ENCODE measurements around the gene TMEM204. TPM values are rescaled to one million over a fixed set of nuclear protein-coding genes. Genes with fewer than 3 reads are reported as not detected.

TMEM204 gene
- total RNA-seq, 3 donors from 2014 or later (not counting 1 experiment from before 2014, with no cell fraction given), result 3.3 to 14.1 (median 7.8) TPM

DNA sequence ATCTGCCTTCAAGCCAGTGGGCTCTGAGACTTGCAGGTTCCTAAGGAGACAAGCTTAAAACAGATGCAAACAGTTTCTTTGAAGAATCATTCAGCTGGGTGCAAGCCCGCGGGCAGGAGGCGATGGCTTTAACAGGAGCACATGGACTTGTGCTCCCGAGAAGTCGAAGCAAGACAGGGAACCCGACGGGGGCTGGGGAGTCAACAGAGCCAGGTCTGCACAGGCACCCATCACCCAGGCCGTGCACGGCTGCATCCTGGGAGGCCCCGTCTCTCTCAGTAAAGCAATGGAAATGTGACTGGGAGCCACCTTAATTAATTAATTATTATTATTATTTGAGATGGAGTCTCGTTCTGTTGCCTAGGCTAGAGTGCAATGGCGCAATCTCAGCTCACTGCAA is 44.4 kb upstream of the TMEM204 start:
- no peak overlapping the region for H3K27ac Mint-ChIP-seq
- TF ChIP-seq, protein P1, sequence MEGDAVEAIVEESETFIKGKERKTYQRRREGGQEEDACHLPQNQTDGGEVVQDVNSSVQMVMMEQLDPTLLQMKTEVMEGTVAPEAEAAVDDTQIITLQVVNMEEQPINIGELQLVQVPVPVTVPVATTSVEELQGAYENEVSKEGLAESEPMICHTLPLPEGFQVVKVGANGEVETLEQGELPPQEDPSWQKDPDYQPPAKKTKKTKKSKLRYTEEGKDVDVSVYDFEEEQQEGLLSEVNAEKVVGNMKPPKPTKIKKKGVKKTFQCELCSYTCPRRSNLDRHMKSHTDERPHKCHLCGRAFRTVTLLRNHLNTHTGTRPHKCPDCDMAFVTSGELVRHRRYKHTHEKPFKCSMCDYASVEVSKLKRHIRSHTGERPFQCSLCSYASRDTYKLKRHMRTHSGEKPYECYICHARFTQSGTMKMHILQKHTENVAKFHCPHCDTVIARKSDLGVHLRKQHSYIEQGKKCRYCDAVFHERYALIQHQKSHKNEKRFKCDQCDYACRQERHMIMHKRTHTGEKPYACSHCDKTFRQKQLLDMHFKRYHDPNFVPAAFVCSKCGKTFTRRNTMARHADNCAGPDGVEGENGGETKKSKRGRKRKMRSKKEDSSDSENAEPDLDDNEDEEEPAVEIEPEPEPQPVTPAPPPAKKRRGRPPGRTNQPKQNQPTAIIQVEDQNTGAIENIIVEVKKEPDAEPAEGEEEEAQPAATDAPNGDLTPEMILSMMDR (IDR thresholded peaks at IDR 0.05), result no peak
- no peaks in the 10 kb centered on the region for H3K36me3 Mint-ChIP-seq
- H3K9me3 Mint-ChIP-seq, result no peaks in the 10 kb centered on the region
- Histone ChIP-seq H3K9me3 (ENCODE audit: control insufficient read depth, insufficient read depth, low read length) (no peaks in the 10 kb centered on the region), H3K4me3 (ENCODE audit: low read length) (no peak overlapping the region), H3K27ac (ENCODE audit: low read length) (no peak overlapping the region), H3K36me3 (ENCODE audit: control insufficient read depth, insufficient read depth, low read length) (no peaks in the 10 kb centered on the region), H3K4me1 (ENCODE audit: control insufficient read depth, insufficient read depth, low read length) (peaks cover 16% of the 10 kb centered on the region), H3K27me3 (ENCODE audit: control insufficient read depth, insufficient read depth, low read length) (no peaks in the 10 kb centered on the region)
- DNase-seq (no peak), ATAC-seq (no peak)
- 93% methylated on average over 12 of the region's 12 CpGs for WGBS (ENCODE audit: insufficient coverage)
- H3K4me1 Mint-ChIP-seq, result peaks cover 9 to 16% of the 10 kb centered on the region in 2 donors
- H3K4me3 Mint-ChIP-seq, result no peak overlapping the region
- H3K27me3 Mint-ChIP-seq (ENCODE audit: low read depth in 2 of 2), result peaks cover 0 to 2% of the 10 kb centered on the region in 2 donors
- intact Hi-C loops (cut with micrococcal nuclease), result no loop called here

GRCh38 chr16:1491327-1491726 is 42.1 kb upstream of the TMEM204 start:
- ATAC-seq (no peak), DNase-seq (no peak)
- H3K9me3 ChIP-seq (ENCODE audit: control insufficient read depth, insufficient read depth, low read length), result no peaks in the 10 kb centered on the region
- H3K9me3 Mint-ChIP-seq, result no peaks in the 10 kb centered on the region
- H3K36me3 ChIP-seq (ENCODE audit: control insufficient read depth, insufficient read depth, low read length), result peaks cover 4% of the 10 kb centered on the region
- TF ChIP-seq, protein P1 (IDR thresholded peaks at IDR 0.05), result no peak
- 94% methylated on average over 12 of the region's 12 CpGs for WGBS (ENCODE audit: insufficient coverage)
- H3K27me3 ChIP-seq (ENCODE audit: control insufficient read depth, insufficient read depth, low read length), result no peaks in the 10 kb centered on the region
- H3K4me1 Mint-ChIP-seq, result peaks cover 9 to 16% of the 10 kb centered on the region in 2 donors
- intact Hi-C loops (cut with micrococcal nuclease), result no loop called here
- H3K4me1 ChIP-seq (ENCODE audit: control insufficient read depth, insufficient read depth, low read length), result peaks cover 23% of the 10 kb centered on the region
- H3K27ac Mint-ChIP-seq, result no peak overlapping the region
- H3K27ac ChIP-seq (ENCODE audit: low read length), result no peak overlapping the region
- no peaks in the 10 kb centered on the region for H3K36me3 Mint-ChIP-seq
- no peak overlapping the region for H3K4me3 ChIP-seq (ENCODE audit: low read length)
- peak overlapping the region; percentile 31 for H3K4me3 Mint-ChIP-seq
- H3K27me3 Mint-ChIP-seq (ENCODE audit: low read depth in 2 of 2), result peaks cover 0 to 2% of the 10 kb centered on the region in 2 donors

DNA sequence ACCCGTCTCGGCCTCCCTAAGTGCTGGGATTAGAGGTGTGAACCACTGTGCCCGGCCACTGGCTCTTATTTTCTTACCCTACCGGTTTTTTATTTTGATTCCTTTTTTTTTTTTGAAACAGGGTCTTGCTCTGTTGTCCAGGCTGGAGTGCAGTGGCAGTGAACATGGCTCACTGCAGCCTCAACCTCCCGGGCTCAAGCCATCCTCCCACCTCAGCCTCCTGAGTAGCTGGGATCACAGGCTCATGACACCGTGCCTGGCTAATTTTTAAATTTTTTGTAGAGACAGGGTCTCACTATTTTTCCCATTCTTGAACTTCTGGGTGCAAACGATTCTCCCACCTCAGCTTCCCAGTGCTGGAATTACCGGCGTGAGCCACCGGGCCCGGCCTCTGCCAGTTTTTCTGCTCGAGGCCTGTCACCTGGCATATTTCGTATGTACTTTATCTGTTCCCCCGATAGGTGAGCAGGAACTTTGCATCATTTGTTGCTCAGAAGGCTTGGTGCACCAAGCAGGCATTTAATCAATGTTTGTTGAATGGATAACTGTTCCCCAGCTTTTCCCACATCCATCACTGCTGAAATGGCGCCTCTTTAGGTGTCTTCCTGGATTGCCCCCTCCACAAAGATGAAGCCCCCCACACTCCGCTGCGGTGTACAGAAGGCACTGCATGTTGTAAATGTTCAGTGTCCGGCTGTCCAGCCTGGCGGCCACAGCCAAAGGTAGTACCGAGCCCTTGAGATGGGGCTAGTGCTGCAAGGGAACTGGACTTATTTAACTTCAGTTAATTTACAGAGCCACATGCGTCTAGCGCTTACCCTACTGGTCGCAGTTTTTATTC is 41.2 kb upstream of the TMEM204 start:
- TF ChIP-seq, protein P1 (IDR thresholded peaks at IDR 0.05), result no peak
- peaks cover 23% of the 10 kb centered on the region for H3K4me1 ChIP-seq (ENCODE audit: control insufficient read depth, insufficient read depth, low read length)
- H3K4me3 Mint-ChIP-seq, result peak overlapping the region; percentile 90
- 94% methylated on average over 23 of the region's 23 CpGs for WGBS (ENCODE audit: insufficient coverage)
- no peaks in the 10 kb centered on the region for H3K27me3 ChIP-seq (ENCODE audit: control insufficient read depth, insufficient read depth, low read length)
- no peak for ATAC-seq
- H3K4me1 Mint-ChIP-seq, result peaks cover 9 to 16% of the 10 kb centered on the region in 2 donors
- no peaks in the 10 kb centered on the region for H3K36me3 Mint-ChIP-seq
- H3K27ac ChIP-seq (ENCODE audit: low read length), result peak overlapping the region; percentile 88
- no peak for DNase-seq
- H3K27ac Mint-ChIP-seq, result peak overlapping the region; percentile 92 to 94
- peaks cover 8% of the 10 kb centered on the region for H3K36me3 ChIP-seq (ENCODE audit: control insufficient read depth, insufficient read depth, low read length)
- intact Hi-C loops (cut with micrococcal nuclease), result no loop called here
- H3K9me3 ChIP-seq (ENCODE audit: control insufficient read depth, insufficient read depth, low read length), result no peaks in the 10 kb centered on the region
- peak overlapping the region; percentile 86 for H3K4me3 ChIP-seq (ENCODE audit: low read length)
- no peaks in the 10 kb centered on the region for H3K9me3 Mint-ChIP-seq
- H3K27me3 Mint-ChIP-seq (ENCODE audit: low read depth in 2 of 2), result peaks cover 0 to 2% of the 10 kb centered on the region in 2 donors

All from natural killer cell (primary cell).